ENCODE data around the gene DIP2C.
"Not testable (repeated sequence)": the region's sequence is repeated elsewhere in the genome, so short reads cannot be mapped to it uniquely, and the experiment has no call there.

DNA sequence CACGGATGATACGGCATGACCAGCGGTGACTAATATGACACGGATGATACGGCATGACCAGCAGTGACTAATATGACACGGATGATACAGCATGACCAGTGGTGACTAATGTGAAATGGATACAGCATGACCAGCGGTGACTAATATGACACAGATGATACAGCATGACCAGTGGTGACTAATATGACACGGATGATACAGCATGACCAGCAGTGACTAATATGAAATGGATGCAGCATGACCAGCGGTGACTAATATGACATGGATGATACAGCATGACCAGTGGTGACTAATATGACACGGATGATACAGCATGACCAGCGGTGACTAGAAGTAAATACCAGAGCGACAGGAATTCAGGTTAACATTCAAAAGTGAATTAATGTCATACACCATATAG is 264.1 kb downstream of the DIP2C start:
- TF ChIP-seq, protein P1, sequence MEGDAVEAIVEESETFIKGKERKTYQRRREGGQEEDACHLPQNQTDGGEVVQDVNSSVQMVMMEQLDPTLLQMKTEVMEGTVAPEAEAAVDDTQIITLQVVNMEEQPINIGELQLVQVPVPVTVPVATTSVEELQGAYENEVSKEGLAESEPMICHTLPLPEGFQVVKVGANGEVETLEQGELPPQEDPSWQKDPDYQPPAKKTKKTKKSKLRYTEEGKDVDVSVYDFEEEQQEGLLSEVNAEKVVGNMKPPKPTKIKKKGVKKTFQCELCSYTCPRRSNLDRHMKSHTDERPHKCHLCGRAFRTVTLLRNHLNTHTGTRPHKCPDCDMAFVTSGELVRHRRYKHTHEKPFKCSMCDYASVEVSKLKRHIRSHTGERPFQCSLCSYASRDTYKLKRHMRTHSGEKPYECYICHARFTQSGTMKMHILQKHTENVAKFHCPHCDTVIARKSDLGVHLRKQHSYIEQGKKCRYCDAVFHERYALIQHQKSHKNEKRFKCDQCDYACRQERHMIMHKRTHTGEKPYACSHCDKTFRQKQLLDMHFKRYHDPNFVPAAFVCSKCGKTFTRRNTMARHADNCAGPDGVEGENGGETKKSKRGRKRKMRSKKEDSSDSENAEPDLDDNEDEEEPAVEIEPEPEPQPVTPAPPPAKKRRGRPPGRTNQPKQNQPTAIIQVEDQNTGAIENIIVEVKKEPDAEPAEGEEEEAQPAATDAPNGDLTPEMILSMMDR (IDR thresholded peaks at IDR 0.05), result not testable (repeated sequence)
- not testable (repeated sequence) for TF ChIP-seq POLR2A (IDR thresholded peaks at IDR 0.05)

Measured in prostate gland (tissue), 2 donors.